Femur (tissue), 1 donor: ENCODE data around the gene IMMT.
"Not testable (repeated sequence)": the region's sequence is repeated elsewhere in the genome, so short reads cannot be mapped to it uniquely, and the experiment has no call there.

Source experiments
- DNase-seq: peaks from one replicate; pipeline ENCODE4 v3.0.0-alpha.2; 2017

Gene IMMT

GRCh38 chr2:86226070-86226469 lies 30.8 kb upstream of the IMMT start:
- no peak for DNase-seq

GRCh38 chr2:86225581-86225980 lies 30.3 kb upstream of the IMMT start:
- DNase-seq = peak; percentile 65

- no peak for DNase-seq
Measured at GRCh38 chr2:86224645-86225355, 29.5 kb upstream of the IMMT start.

- no peak for DNase-seq
Measured at GRCh38 chr2:86223927-86224560, 28.8 kb upstream of the IMMT start.

- DNase-seq = peak; percentile 83
Measured at GRCh38 chr2:86223140-86223926, 28.1 kb upstream of the IMMT start.

GRCh38 chr2:86221066-86221684 lies 25.9 kb upstream of the IMMT start:
- peak; percentile 54 for DNase-seq

- no peak for DNase-seq
Measured at GRCh38 chr2:86219896-86220295, 24.6 kb upstream of the IMMT start.

GRCh38 chr2:86218124-86218523 lies 22.9 kb upstream of the IMMT start:
- no peak for DNase-seq

- no peak for DNase-seq
Measured at GRCh38 chr2:86216575-86217555, 21.6 kb upstream of the IMMT start.

- no peak for DNase-seq
Measured at GRCh38 chr2:86214503-86214832, 19.2 kb upstream of the IMMT start.

GRCh38 chr2:86213699-86214502 lies 18.6 kb upstream of the IMMT start:
- DNase-seq = no peak

GRCh38 chr2:86213056-86213455 lies 17.8 kb upstream of the IMMT start:
- DNase-seq = no peak

GRCh38 chr2:86211796-86212188 lies 16.5 kb upstream of the IMMT start:
- no peak for DNase-seq

- no peak for DNase-seq
Measured at GRCh38 chr2:86211033-86211795, 16.0 kb upstream of the IMMT start.

GRCh38 chr2:86204458-86204857 lies 9.2 kb upstream of the IMMT start:
- DNase-seq = no peak

- DNase-seq = no peak
Measured at GRCh38 chr2:86203614-86204013, 8.4 kb upstream of the IMMT start.

- no peak for DNase-seq
Measured at GRCh38 chr2:86202702-86203101, 7.4 kb upstream of the IMMT start.

GRCh38 chr2:86202336-86202692 lies 7.1 kb upstream of the IMMT start:
- DNase-seq = no peak

- no peak for DNase-seq
Measured at GRCh38 chr2:86201671-86202335, 6.5 kb upstream of the IMMT start.

GRCh38 chr2:86200564-86200963 lies 5.3 kb upstream of the IMMT start:
- DNase-seq = not testable (repeated sequence)
